ENCODE results near the gene MTX2. TPM values are rescaled to one million over a fixed set of nuclear protein-coding genes. Genes with fewer than 3 reads are reported as not detected.

The MTX2 gene
- total and polyA plus RNA-seq, 4 donors = 11.8 to 23.5 (median 12.7) TPM

DNA sequence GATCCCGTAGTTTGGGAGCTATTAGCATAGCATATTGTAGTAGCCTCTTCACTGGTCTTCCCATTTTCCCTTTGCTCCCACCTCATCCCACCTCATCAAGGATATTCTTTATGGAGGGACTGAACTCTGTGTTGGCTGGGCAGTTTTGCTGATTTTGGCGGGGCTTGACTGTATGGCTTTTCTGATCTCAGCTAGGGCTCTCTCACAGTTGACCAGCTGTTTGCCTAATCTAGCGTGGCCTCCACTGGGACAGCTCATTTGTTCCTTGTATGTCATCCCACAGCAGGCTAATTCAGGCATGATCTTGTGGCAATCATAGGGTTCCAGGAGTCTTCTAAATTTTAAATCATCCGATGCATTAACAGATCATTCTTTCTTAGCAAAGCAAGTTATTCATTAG, 30.2 kb upstream of the MTX2 start:
- Histone ChIP-seq H3K4me3 (ENCODE audit: low read depth in 1 of 3, low read length in 3 of 3) (no peak overlapping the region), H3K27ac (ENCODE audit: low read depth in 1 of 2, low read length in 2 of 2) (no peak overlapping the region), H3K27me3 (ENCODE audit: control insufficient read depth in 4 of 4, insufficient read depth in 4 of 4, low read length in 3 of 4) (no peaks in the 10 kb centered on the region), H3K36me3 (ENCODE audit: control insufficient read depth in 4 of 4, insufficient read depth in 3 of 4, low read depth in 1 of 4, low read length in 3 of 4) (no peaks in the 10 kb centered on the region), H3K9ac (ENCODE audit: low read depth in 1 of 2, low read length in 2 of 2) (no peak overlapping the region), H3K9me3 (ENCODE audit: control insufficient read depth in 4 of 4, low read length in 3 of 4) (no peaks in the 10 kb centered on the region), H3K4me1 (ENCODE audit: control insufficient read depth in 4 of 4, insufficient read depth in 4 of 4, low read length in 3 of 4) (no peaks in the 10 kb centered on the region)
- 90% methylated on average over 4 of the region's 4 CpGs for WGBS
- no peak for DNase-seq (ENCODE audit: low spot score)
- TF ChIP-seq RXRA (IDR thresholded peaks at IDR 0.05) (no peak), SP1 (IDR thresholded peaks at IDR 0.05) (no peak), YY1 (IDR thresholded peaks at IDR 0.05) (no peak), ZBTB33 (IDR thresholded peaks at IDR 0.05) (no peak), JUND (IDR thresholded peaks at IDR 0.05) (no peak), HNF4G (IDR thresholded peaks at IDR 0.05) (no peak), FOXA2 (IDR thresholded peaks at IDR 0.05) (no peak), FOXA1 (IDR thresholded peaks at IDR 0.05) (no peak)
- TF ChIP-seq, protein P1, sequence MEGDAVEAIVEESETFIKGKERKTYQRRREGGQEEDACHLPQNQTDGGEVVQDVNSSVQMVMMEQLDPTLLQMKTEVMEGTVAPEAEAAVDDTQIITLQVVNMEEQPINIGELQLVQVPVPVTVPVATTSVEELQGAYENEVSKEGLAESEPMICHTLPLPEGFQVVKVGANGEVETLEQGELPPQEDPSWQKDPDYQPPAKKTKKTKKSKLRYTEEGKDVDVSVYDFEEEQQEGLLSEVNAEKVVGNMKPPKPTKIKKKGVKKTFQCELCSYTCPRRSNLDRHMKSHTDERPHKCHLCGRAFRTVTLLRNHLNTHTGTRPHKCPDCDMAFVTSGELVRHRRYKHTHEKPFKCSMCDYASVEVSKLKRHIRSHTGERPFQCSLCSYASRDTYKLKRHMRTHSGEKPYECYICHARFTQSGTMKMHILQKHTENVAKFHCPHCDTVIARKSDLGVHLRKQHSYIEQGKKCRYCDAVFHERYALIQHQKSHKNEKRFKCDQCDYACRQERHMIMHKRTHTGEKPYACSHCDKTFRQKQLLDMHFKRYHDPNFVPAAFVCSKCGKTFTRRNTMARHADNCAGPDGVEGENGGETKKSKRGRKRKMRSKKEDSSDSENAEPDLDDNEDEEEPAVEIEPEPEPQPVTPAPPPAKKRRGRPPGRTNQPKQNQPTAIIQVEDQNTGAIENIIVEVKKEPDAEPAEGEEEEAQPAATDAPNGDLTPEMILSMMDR (IDR thresholded peaks at IDR 0.05; ENCODE audit: low read depth, low read length, missing input control) = no peak

- H3K9me3 ChIP-seq (ENCODE audit: control insufficient read depth in 4 of 4, low read length in 3 of 4) = no peaks in the 10 kb centered on the region
- no peak overlapping the region for H3K9ac ChIP-seq (ENCODE audit: low read depth in 1 of 2, low read length in 2 of 2)
- H3K4me3 ChIP-seq (ENCODE audit: low read depth in 1 of 3, low read length in 3 of 3) = no peak overlapping the region
- H3K27me3 ChIP-seq (ENCODE audit: control insufficient read depth in 4 of 4, insufficient read depth in 4 of 4, low read length in 3 of 4) = no peaks in the 10 kb centered on the region
- no peaks in the 10 kb centered on the region for H3K36me3 ChIP-seq (ENCODE audit: control insufficient read depth in 4 of 4, insufficient read depth in 3 of 4, low read depth in 1 of 4, low read length in 3 of 4)
- TF ChIP-seq HNF4A (conservative IDR thresholded peaks at IDR 0.05) (no peak), SP1 (IDR thresholded peaks at IDR 0.05) (no peak), NR2F2 (IDR thresholded peaks at IDR 0.05) (no peak), RAD21 (IDR thresholded peaks at IDR 0.05) (no peak), TAF1 (conservative IDR thresholded peaks at IDR 0.05) (no peak), ZBTB33 (IDR thresholded peaks at IDR 0.05) (no peak)
- TF ChIP-seq, protein P2, sequence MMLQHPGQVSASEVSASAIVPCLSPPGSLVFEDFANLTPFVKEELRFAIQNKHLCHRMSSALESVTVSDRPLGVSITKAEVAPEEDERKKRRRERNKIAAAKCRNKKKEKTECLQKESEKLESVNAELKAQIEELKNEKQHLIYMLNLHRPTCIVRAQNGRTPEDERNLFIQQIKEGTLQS (IDR thresholded peaks at IDR 0.05) = no peak
- H3K27ac ChIP-seq (ENCODE audit: low read depth in 1 of 2, low read length in 2 of 2) = no peak overlapping the region
- H3K4me1 ChIP-seq (ENCODE audit: control insufficient read depth in 4 of 4, insufficient read depth in 4 of 4, low read length in 3 of 4) = no peaks in the 10 kb centered on the region
- WGBS = 69% methylated on average over 1 of the region's 1 CpG
- DNase-seq (ENCODE audit: low spot score) = no peak
Observed at GRCh38 chr2:176240301-176240700, 28.9 kb upstream of the MTX2 start.

Measured in liver (tissue), 9 donors.